ENCODE data around the gene TULP4. TPM values are rescaled to one million over a fixed set of nuclear protein-coding genes. Genes with fewer than 3 reads are reported as not detected.
A peak's percentile ranks its signal among the peaks of the same experiment; 100 is the strongest.

Gene TULP4
- total RNA-seq, 1 donor from 2014 or later: 104 TPM

GRCh38 chr6:158514176-158514575 lies 201.9 kb downstream of the TULP4 start:
- Histone ChIP-seq H3K27ac (no peak overlapping the region), H3K4me3 (no peak overlapping the region), H3K9me3 (no peaks in the 10 kb centered on the region), H3K27me3 (ENCODE audit: low read depth) (peaks cover 30% of the 10 kb centered on the region), H3K4me1 (peaks cover 13% of the 10 kb centered on the region), H3K36me3 (no peaks in the 10 kb centered on the region)
- no peak for TF ChIP-seq CTCF (IDR thresholded peaks at IDR 0.05)
- DNase-seq (no peak), ATAC-seq (no peak)
- intact Hi-C loops (cut with DNase I): no loop called here

GRCh38 chr6:158514991-158515390 lies 202.7 kb downstream of the TULP4 start:
- Histone ChIP-seq H3K4me1 (peaks cover 17% of the 10 kb centered on the region), H3K9me3 (no peaks in the 10 kb centered on the region), H3K36me3 (no peaks in the 10 kb centered on the region), H3K27me3 (ENCODE audit: low read depth) (peaks cover 33% of the 10 kb centered on the region), H3K27ac (no peak overlapping the region), H3K4me3 (no peak overlapping the region)
- ATAC-seq (no peak), DNase-seq (no peak)
- intact Hi-C loops (cut with DNase I): no loop called here
- TF ChIP-seq CTCF (IDR thresholded peaks at IDR 0.05): no peak

- DNase-seq (no peak), ATAC-seq (no peak)
- no peaks in the 10 kb centered on the region for H3K9me3 ChIP-seq
- H3K27ac ChIP-seq: no peak overlapping the region
- peak overlapping the region; percentile 20 for H3K4me3 ChIP-seq
- no peaks in the 10 kb centered on the region for H3K36me3 ChIP-seq
- peaks cover 17% of the 10 kb centered on the region for H3K4me1 ChIP-seq
- H3K27me3 ChIP-seq (ENCODE audit: low read depth): peaks cover 33% of the 10 kb centered on the region
- intact Hi-C loops (cut with DNase I): no loop called here
- no peak for TF ChIP-seq CTCF (IDR thresholded peaks at IDR 0.05)
Observed at GRCh38 chr6:158516098-158516497, 203.8 kb downstream of the TULP4 start.

DNA sequence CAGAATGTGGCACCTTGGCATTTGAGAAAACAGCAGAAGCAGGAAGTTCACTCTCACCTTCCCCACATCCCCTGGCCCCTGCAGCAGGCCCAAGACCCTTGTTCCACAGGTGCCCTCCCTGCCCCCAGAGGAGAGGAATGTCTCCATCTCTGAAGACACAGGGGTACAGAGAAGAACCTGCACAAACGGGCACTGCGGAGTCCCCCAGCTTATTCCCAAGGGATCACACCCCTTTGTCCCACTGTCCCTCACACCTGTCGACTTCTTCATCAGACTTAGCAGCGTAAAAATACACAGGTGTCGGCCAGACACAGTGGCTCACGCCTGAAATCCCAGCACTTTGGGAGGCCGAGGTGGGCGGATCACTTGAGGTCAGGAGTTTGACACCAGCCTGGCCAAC lies 204.8 kb downstream of the TULP4 start:
- H3K4me3 ChIP-seq: no peak overlapping the region
- ATAC-seq: no peak
- no peak overlapping the region for H3K27ac ChIP-seq
- peaks cover 33% of the 10 kb centered on the region for H3K27me3 ChIP-seq (ENCODE audit: low read depth)
- H3K9me3 ChIP-seq: no peaks in the 10 kb centered on the region
- intact Hi-C loops (cut with DNase I): no loop called here
- H3K36me3 ChIP-seq: no peaks in the 10 kb centered on the region
- peaks cover 17% of the 10 kb centered on the region for H3K4me1 ChIP-seq
- no peak for TF ChIP-seq CTCF (IDR thresholded peaks at IDR 0.05)
- no peak for DNase-seq

DNA sequence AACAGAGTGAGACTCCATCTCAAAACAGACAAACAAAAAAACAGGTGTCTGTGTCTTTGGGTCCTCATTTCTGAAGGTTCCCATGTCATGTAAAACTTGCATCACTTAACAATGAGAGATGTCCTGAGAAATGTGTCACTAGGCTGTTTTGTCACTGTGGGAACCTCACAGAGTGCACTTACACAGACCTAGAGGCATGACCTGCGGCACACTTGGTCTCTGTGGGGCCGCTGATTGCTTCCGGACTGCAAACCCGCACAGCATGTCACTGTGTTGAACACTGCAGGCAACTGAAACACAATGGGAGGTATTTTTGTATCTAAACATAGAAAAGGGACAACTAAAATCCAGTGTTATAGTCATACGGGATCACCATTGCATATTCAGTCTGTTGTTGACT lies 205.3 kb downstream of the TULP4 start:
- Histone ChIP-seq H3K9me3 (no peaks in the 10 kb centered on the region), H3K27ac (no peak overlapping the region), H3K4me1 (peaks cover 17% of the 10 kb centered on the region), H3K27me3 (ENCODE audit: low read depth) (peaks cover 33% of the 10 kb centered on the region), H3K36me3 (no peaks in the 10 kb centered on the region), H3K4me3 (no peak overlapping the region)
- ATAC-seq: no peak
- intact Hi-C loops (cut with DNase I): no loop called here
- no peak for DNase-seq
- no peak for TF ChIP-seq CTCF (IDR thresholded peaks at IDR 0.05)
